IMR-90 (cell line): ENCODE data around the gene DNAAF3. TPM values are rescaled to one million over a fixed set of nuclear protein-coding genes. Genes with fewer than 3 reads are reported as not detected.

Experiments
- ATAC-seq: fragments of 200-7000 bp; cut with Tn5 transposase; 2 replicates; pipeline ENCODE4 v1.9.1; 2020; ENCODE audit warnings: low read depth, mild to moderate bottlenecking, moderate library complexity
- BruUV-seq: library from RNA; stranded (reverse); fragments of 400-500 nt; replicated peaks from 2 replicates; lab custom pipeline; 2021; lab: Mats Ljungman, UMichigan
- CTCF ChIA-PET: fragments of 300-600 bp; formaldehyde crosslinking; extraction: SDS; loops from one replicate; lab custom pipeline; 2021; ENCODE audit warnings: antibody characterized with exemption; lab: Yijun Ruan, JAX
- POLR2A ChIA-PET: fragments of 300-600 bp; sonication (Branson Sonifier 250); formaldehyde crosslinking; loops from one replicate; lab custom pipeline; 2022; ENCODE audit warnings: antibody characterized with exemption; ENCODE audit not compliant: unreplicated experiment; lab: Charles Lee
- DNase-seq: peaks from one replicate; pipeline ENCODE4 v3.0.0; 2013
- H2AFZ ChIP-seq: replicated peaks from 2 replicates; pipeline ENCODE3; 2013; ENCODE audit warnings: low read length, mild to moderate bottlenecking; ENCODE audit not compliant: poor library complexity
- H2AK5ac ChIP-seq: 2 replicates; pipeline ENCODE4 v1.6.1; 2013; ENCODE audit warnings: low read depth, low read length, inconsistent platforms
- H2AK9ac ChIP-seq: replicated peaks from 2 replicates; pipeline ENCODE3; 2013; ENCODE audit warnings: mild to moderate bottlenecking, low read depth, low read length, moderate library complexity; ENCODE audit not compliant: poor library complexity
- H2BK120ac ChIP-seq: 2 replicates; pipeline ENCODE4 v1.6.1; 2013; ENCODE audit warnings: low read depth, low read length, inconsistent platforms
- H2BK15ac ChIP-seq: 3 replicates; pipeline ENCODE4 v1.6.1; 2013; ENCODE audit warnings: low read depth, low read length, inconsistent platforms
- H2BK20ac ChIP-seq: 2 replicates; pipeline ENCODE4 v1.6.1; 2013; ENCODE audit warnings: low read depth, mild to moderate bottlenecking, inconsistent platforms, low read length, moderate library complexity
- H2BK5ac ChIP-seq: 2 replicates; pipeline ENCODE4 v1.6.1; 2013; ENCODE audit warnings: mild to moderate bottlenecking, low read depth, low read length, inconsistent platforms; ENCODE audit not compliant: poor library complexity, severe bottlenecking
- H3K14ac ChIP-seq: replicated peaks from 2 replicates; pipeline ENCODE4 v1.6.1; 2013; ENCODE audit warnings: low read depth, low read length, inconsistent platforms
- H3K18ac ChIP-seq: 2 replicates; pipeline ENCODE4 v1.6.1; 2013; ENCODE audit warnings: low read depth, low read length, control low read depth
- H3K23ac ChIP-seq: 2 replicates; pipeline ENCODE4 v1.6.1; 2013; ENCODE audit warnings: low read depth, low read length, inconsistent platforms
- H3K27ac ChIP-seq: 2 replicates; pipeline ENCODE4 v1.5.1; 2013; ENCODE audit warnings: mild to moderate bottlenecking, control low read depth, low read length; ENCODE audit not compliant: insufficient read depth
- H3K27me3 ChIP-seq: 2 replicates; pipeline ENCODE4 v1.6.1; 2013; ENCODE audit warnings: low read length; ENCODE audit not compliant: control insufficient read depth, insufficient read depth
- H3K36me3 ChIP-seq: 2 replicates; pipeline ENCODE4 v1.6.1; 2013; ENCODE audit warnings: low read length, mixed read lengths; ENCODE audit not compliant: control insufficient read depth, insufficient read depth
- H3K4ac ChIP-seq: 2 replicates; pipeline ENCODE4 v1.6.1; 2013; ENCODE audit warnings: low read depth, low read length, inconsistent platforms
- H3K4me1 ChIP-seq: 2 replicates; pipeline ENCODE4 v1.6.1; 2013; ENCODE audit warnings: low read length, mixed read lengths; ENCODE audit not compliant: control insufficient read depth, insufficient read depth
- H3K4me2 ChIP-seq: 2 replicates; pipeline ENCODE4 v1.6.1; 2013; ENCODE audit warnings: low read depth, mild to moderate bottlenecking, control low read depth, low read length, moderate library complexity
- H3K4me3 ChIP-seq: 2 replicates; pipeline ENCODE4 v1.5.1; 2013; ENCODE audit warnings: low read depth, mild to moderate bottlenecking, control low read depth, low read length, moderate library complexity; ENCODE audit not compliant: insufficient read depth
- H3K56ac ChIP-seq: 2 replicates; pipeline ENCODE4 v1.6.1; 2013; ENCODE audit warnings: low read length, inconsistent platforms; ENCODE audit not compliant: insufficient read depth; ENCODE audit errors: extremely low read depth
- H3K79me1 ChIP-seq, 2 experiments: 2 replicates each; pipeline ENCODE4 v1.6.1; 2013; ENCODE audit warnings: low read length in 2 of 2, inconsistent platforms in 1 of 2, low read depth in 1 of 2
- H3K9ac ChIP-seq: 2 replicates; pipeline ENCODE4 v1.6.1; 2013; ENCODE audit warnings: low read depth, low read length, control low read depth
- H3K9me1 ChIP-seq: 2 replicates; pipeline ENCODE4 v1.6.1; 2013; ENCODE audit warnings: low read length, inconsistent platforms; ENCODE audit not compliant: insufficient read depth
- H3K9me3 ChIP-seq: 2 replicates; pipeline ENCODE4 v1.6.1; 2013; ENCODE audit warnings: low read length; ENCODE audit not compliant: control insufficient read depth, insufficient read depth
- H4K20me1 ChIP-seq: 2 replicates; pipeline ENCODE4 v1.6.1; 2013; ENCODE audit warnings: low read length, inconsistent platforms; ENCODE audit not compliant: insufficient read depth
- H4K5ac ChIP-seq: 2 replicates; pipeline ENCODE4 v1.6.1; 2013; ENCODE audit warnings: mild to moderate bottlenecking, low read depth, low read length, control low read depth
- H4K8ac ChIP-seq, 2 experiments: 2 replicates each; pipeline ENCODE4 v1.6.1; 2013; ENCODE audit warnings: low read depth in 2 of 2, low read length in 2 of 2, control low read depth in 1 of 2, inconsistent platforms in 1 of 2
- H4K91ac ChIP-seq: 2 replicates; pipeline ENCODE4 v1.6.1; 2013; ENCODE audit warnings: low read depth, low read length, inconsistent platforms; ENCODE audit not compliant: insufficient read depth
- WGBS, 2 experiments: methylation state at CpG; one replicate each; pipeline versions ENCODE4 v1.1.5 to v1.1.7; 2013; ENCODE audit warnings: missing lambda C conversion rate in 2 of 2; ENCODE audit not compliant: insufficient read length in 1 of 2; ENCODE audit errors: extremely low coverage in 2 of 2; 5-methylcytosine and 5-hydroxymethylcytosine counted together
- dilution Hi-C: fragments of 300-500 bp; cut with HindIII; formaldehyde crosslinking; loops from one replicate; pipeline ENCODE4 v1.14.3; 2018; ENCODE audit warnings: low sequenced_read_pairs; ENCODE audit not compliant: unreplicated experiment
- in situ Hi-C: fragments of 300-500 bp; cut with MboI; formaldehyde crosslinking; loops from 3 replicates; pipeline ENCODE4 v1.14.3; 2019; ENCODE audit warnings: low sequenced_read_pairs, inconsistent platforms, mixed read lengths
- intact Hi-C: fragments of 100-400 bp; cut with micrococcal nuclease; formaldehyde crosslinking; loops from 2 replicates; pipeline ENCODE4 v1.10.0; 2022
- polyA plus RNA-seq, 3 experiments: library from polyadenylated mRNA; depleted of rRNA; stranded (reverse); fragments of >200 nt; gene quantifications; 2 replicates each; pipeline ENCODE4 v1.2.3, GENCODE V29; 2012; ENCODE audit warnings: low replicate concordance in 1 of 3
- total RNA-seq: library from RNA; depleted of rRNA; stranded (reverse); fragments of >200 nt; gene quantifications from 2 replicates; pipeline ENCODE4 v1.2.3, GENCODE V29; 2012
- TF ChIP-seq, protein P1 (sequence below): conservative IDR thresholded peaks from 2 replicates; pipeline ENCODE4 v1.5.1; 2012; ENCODE audit warnings: mild to moderate bottlenecking, low read depth, low read length, improper control_type of control experiment
- TF ChIP-seq, protein P2 (sequence below): fragments of 150-350 bp; IDR thresholded peaks from 2 replicates; pipeline ENCODE4 v1.6.1; 2016; ENCODE audit warnings: low read depth, mild to moderate bottlenecking, low read length, moderate library complexity, borderline replicate concordance

The DNAAF3 gene
- total and polyA plus RNA-seq, 2 of the 4 experiments (the other 2 are of a cell fraction), result 0.34 TPM; not detected in 1

DNA sequence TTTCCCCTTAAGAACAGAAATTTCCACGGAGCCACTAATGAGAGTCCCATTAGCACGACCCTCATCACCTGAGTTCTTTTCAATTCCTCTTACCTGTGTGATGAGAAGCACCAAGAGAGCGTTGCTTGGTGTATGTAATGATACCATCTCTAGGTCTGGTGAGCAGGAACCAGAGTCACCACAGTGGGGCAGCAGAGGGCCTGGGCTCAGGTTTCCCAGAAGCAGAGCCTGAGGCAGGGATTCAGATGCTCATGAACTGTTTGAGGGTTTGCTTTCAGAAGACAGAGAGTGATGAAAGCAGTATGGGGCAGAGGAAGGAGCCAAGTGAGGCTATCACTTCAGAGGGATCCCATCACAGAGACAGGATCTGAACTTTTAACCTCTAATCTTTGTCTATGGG is 46.0 kb upstream of the DNAAF3 start:
- Histone ChIP-seq H3K79me1 (no peaks in the 10 kb centered on the region), H3K4me2 (no peak overlapping the region), H3K27me3 (no peaks in the 10 kb centered on the region), H3K56ac (no peak overlapping the region), H2BK5ac (no peak overlapping the region), H3K4me3 (no peak overlapping the region), H2BK120ac (no peak overlapping the region), H2BK15ac (no peak overlapping the region), H2AK5ac (no peak overlapping the region), H3K4me1 (peaks cover 19% of the 10 kb centered on the region), H3K9me1 (peaks cover 14% of the 10 kb centered on the region; the same call in 1 of the 2 replicates), H2AK9ac (no peak overlapping the region), H3K27ac (no peak overlapping the region), H3K9ac (no peak overlapping the region), H3K23ac (no peak overlapping the region), H3K9me3 (peaks cover 5% of the 10 kb centered on the region), H3K18ac (no peak overlapping the region), H2AFZ (no peak overlapping the region), H3K4ac (no peak overlapping the region), H4K8ac (no peak overlapping the region), H3K36me3 (no peaks in the 10 kb centered on the region), H4K91ac (no peak overlapping the region), H4K20me1 (peaks cover 14% of the 10 kb centered on the region), H2BK20ac (no peak overlapping the region), H4K5ac (no peak overlapping the region), H3K14ac (no peak overlapping the region)
- WGBS, 2 experiments, result no CpG with 5 or more reads among the region's 3 CpGs
- intact Hi-C loops (no loop called here), dilution Hi-C loops (no loop called here), in situ Hi-C loops (no loop called here)
- no TSS peak for BruUV-seq
- TF ChIP-seq, protein P1, sequence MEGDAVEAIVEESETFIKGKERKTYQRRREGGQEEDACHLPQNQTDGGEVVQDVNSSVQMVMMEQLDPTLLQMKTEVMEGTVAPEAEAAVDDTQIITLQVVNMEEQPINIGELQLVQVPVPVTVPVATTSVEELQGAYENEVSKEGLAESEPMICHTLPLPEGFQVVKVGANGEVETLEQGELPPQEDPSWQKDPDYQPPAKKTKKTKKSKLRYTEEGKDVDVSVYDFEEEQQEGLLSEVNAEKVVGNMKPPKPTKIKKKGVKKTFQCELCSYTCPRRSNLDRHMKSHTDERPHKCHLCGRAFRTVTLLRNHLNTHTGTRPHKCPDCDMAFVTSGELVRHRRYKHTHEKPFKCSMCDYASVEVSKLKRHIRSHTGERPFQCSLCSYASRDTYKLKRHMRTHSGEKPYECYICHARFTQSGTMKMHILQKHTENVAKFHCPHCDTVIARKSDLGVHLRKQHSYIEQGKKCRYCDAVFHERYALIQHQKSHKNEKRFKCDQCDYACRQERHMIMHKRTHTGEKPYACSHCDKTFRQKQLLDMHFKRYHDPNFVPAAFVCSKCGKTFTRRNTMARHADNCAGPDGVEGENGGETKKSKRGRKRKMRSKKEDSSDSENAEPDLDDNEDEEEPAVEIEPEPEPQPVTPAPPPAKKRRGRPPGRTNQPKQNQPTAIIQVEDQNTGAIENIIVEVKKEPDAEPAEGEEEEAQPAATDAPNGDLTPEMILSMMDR, result 0 out of 2 replicates have a peak, but pooled peaks have one; percentile 19
- TF ChIP-seq, protein P2, sequence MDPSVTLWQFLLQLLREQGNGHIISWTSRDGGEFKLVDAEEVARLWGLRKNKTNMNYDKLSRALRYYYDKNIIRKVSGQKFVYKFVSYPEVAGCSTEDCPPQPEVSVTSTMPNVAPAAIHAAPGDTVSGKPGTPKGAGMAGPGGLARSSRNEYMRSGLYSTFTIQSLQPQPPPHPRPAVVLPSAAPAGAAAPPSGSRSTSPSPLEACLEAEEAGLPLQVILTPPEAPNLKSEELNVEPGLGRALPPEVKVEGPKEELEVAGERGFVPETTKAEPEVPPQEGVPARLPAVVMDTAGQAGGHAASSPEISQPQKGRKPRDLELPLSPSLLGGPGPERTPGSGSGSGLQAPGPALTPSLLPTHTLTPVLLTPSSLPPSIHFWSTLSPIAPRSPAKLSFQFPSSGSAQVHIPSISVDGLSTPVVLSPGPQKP, result no peak
- DNase-seq, result no peak
- POLR2A ChIA-PET, result no interaction called here
- ATAC-seq, result no peak
- CTCF ChIA-PET, result no interaction called here
